Activated CD4-positive, alpha-beta T cell treated with anti-CD3 and anti-CD28 coated beads, Interleukin-2, amount 50 U/mL, for 4 hours (primary cell): ENCODE results near the gene GADD45A.
A peak's percentile ranks its signal among the peaks of the same experiment; 100 is the strongest.

Experiments used
- DNase-seq, 2 experiments: peaks; one replicate each; pipeline ENCODE4 v3.0.0-alpha.2; 2020

Gene GADD45A

GRCh38 chr1:67690018-67690363 lies 5.0 kb downstream of the GADD45A start:
- no peak for DNase-seq

GRCh38 chr1:67690411-67690810 lies 5.4 kb downstream of the GADD45A start:
- no peak for DNase-seq

- no peak for DNase-seq
These were observed 6.7 kb downstream of the GADD45A start for GRCh38 chr1:67691712-67692111.

GRCh38 chr1:67695963-67696362 lies 11.0 kb downstream of the GADD45A start:
- DNase-seq, result no peak

GRCh38 chr1:67696708-67697107 lies 11.7 kb downstream of the GADD45A start:
- no peak for DNase-seq

- DNase-seq, result no peak
These were observed 15.2 kb downstream of the GADD45A start for GRCh38 chr1:67700220-67700619.

- peak in 1 of 2 experiments; percentile 1 for DNase-seq
These were observed 15.8 kb downstream of the GADD45A start for GRCh38 chr1:67700692-67701410.

- no peak for DNase-seq
These were observed 16.9 kb downstream of the GADD45A start for GRCh38 chr1:67701876-67702275.

GRCh38 chr1:67704351-67704750 lies 19.4 kb downstream of the GADD45A start:
- no peak for DNase-seq

- DNase-seq, result no peak
These were observed 20.9 kb downstream of the GADD45A start for GRCh38 chr1:67705735-67706453.

- DNase-seq, result no peak
These were observed 23.6 kb downstream of the GADD45A start for GRCh38 chr1:67708606-67709005.

GRCh38 chr1:67710417-67710816 lies 25.4 kb downstream of the GADD45A start:
- DNase-seq, result no peak

- DNase-seq, result no peak
These were observed 26.3 kb downstream of the GADD45A start for GRCh38 chr1:67711158-67711854.

- no peak for DNase-seq
These were observed 26.8 kb downstream of the GADD45A start for GRCh38 chr1:67711855-67712212.

GRCh38 chr1:67713057-67713846 lies 28.3 kb downstream of the GADD45A start:
- no peak for DNase-seq

GRCh38 chr1:67715819-67716218 lies 30.8 kb downstream of the GADD45A start:
- DNase-seq, result no peak

- DNase-seq, result no peak
These were observed 31.8 kb downstream of the GADD45A start for GRCh38 chr1:67716800-67717199.

GRCh38 chr1:67717876-67718275 lies 32.9 kb downstream of the GADD45A start:
- no peak for DNase-seq

- no peak for DNase-seq
These were observed 34.6 kb downstream of the GADD45A start for GRCh38 chr1:67719329-67720196.

GRCh38 chr1:67721112-67721511 lies 36.1 kb downstream of the GADD45A start:
- DNase-seq, result no peak

- no peak for DNase-seq
These were observed 36.8 kb downstream of the GADD45A start for GRCh38 chr1:67721650-67722291.
